C4-2B (cell line): Measurements from ENCODE around the gene ALOX5.

Experiments used
- CTCF ChIP-seq: fragments of 450-650 bp; conservative IDR thresholded peaks from 2 replicates; pipeline ENCODE4 v1.5.1; 2017; ENCODE audit warnings: mild to moderate bottlenecking
- ZFX ChIP-seq: fragments of 450-650 bp; IDR thresholded peaks from 2 replicates; pipeline ENCODE4 v1.6.1; 2017

GRCh38 chr10:45419676-45420025, 45.6 kb downstream of the ALOX5 start:
- TF ChIP-seq CTCF: no peak
- no peak for TF ChIP-seq ZFX
